ENCODE data around the gene ANAPC10.

- no peak for TF ChIP-seq CTCF (IDR thresholded peaks at IDR 0.05)
- no peak for TF ChIP-seq POLR2A (IDR thresholded peaks at IDR 0.05)
- no peak for TF ChIP-seq POLR2AphosphoS5 (IDR thresholded peaks at IDR 0.05)
Measured at GRCh38 chr4:145044341-145044740, 53.7 kb downstream of the ANAPC10 start.
